Activated CD4-positive, alpha-beta T cell treated with anti-CD3 and anti-CD28 coated beads, Interleukin-2, amount 50 U/mL, for 4 hours (primary cell): ENCODE results near the gene HAP1.
"Not testable (repeated sequence)": the region's sequence is repeated elsewhere in the genome, so short reads cannot be mapped to it uniquely, and the experiment has no call there.

Source experiments
- DNase-seq, 2 experiments: peaks; one replicate each; pipeline ENCODE4 v3.0.0-alpha.2; 2020

The HAP1 gene

GRCh38 chr17:41723801-41724475, 10.5 kb downstream of the HAP1 start:
- no peak for DNase-seq

DNA sequence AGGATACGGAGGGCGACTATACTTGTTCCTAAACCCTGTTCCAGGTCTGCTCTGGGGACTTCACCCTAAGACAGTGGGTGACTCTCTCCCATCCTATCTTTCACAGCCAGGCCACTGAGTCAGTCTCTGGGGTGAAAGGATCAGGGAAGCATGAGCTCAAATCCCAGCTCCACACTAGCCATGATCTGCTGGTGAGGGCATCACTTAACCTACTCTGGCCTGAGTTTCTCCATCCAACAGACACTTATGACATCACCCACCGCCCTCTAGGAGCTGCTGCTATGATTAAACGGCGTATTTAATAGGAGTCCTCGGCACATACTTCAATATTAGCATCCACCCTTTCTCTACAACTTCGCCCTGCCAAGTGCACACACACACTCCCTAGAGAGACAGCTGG, 12.2 kb downstream of the HAP1 start:
- DNase-seq, result no peak

DNA sequence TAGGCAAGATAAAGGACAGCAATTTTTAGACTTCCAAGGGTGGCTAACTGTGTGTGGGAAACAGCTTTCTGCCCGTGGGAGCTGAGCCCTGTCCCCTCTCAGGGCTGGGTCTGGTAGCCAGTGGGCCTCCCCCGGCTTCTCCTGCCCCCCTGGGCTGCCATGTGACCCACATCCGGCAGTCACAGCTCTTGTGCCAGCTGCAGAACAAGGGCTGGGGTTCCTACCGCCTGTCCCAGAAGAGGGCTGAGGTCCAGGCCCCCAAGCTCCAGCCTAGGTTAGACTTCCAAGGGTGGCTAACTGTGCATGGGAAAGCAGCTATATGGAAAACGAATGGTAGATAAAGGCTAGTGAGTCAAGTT, 16.2 kb downstream of the HAP1 start:
- DNase-seq, result no peak

- DNase-seq, result no peak
These were observed 16.8 kb downstream of the HAP1 start for GRCh38 chr17:41717408-41718286.

DNA sequence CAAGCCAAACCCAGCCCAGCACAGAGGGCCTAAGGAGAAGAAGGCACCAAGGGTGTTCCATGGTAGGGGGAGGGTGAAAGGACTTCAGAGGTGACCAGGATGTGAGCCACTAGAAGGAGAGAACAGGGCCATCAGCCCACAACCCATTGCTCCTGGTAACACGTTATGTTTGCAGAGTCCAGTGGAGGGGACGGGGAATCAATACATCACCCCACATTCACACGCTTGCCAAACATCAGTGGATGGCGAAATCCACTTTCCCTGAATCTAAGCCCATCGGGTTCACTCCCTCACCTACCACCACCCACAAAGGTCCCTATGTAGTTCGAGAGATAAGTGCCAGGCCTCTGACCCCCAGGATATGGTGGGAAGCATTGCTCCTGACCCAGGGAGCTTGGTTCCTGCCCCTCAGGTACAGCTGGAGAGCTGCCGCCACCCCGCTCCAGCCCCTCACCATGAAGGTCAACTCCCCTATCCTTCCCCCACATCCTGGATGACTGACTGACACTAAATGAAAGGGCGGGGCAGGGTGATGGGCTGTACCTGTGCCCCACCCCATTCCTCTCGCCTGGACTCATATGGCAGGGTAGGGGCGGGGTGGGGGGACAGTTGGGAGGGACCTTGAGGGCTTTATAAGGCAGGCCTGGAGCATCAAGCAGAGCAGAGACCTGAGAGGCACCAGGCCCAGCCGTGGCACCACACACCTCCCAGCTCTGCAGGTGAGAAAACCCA, 22.6 kb downstream of the HAP1 start, which contains the start of gene GAST:
Gene GAST, plus strand, starts transcription at position 663 of the 732 bp plus-strand sequence. CDS start 3,106 bp downstream, outside the sequence.
- no peak for DNase-seq

DNA sequence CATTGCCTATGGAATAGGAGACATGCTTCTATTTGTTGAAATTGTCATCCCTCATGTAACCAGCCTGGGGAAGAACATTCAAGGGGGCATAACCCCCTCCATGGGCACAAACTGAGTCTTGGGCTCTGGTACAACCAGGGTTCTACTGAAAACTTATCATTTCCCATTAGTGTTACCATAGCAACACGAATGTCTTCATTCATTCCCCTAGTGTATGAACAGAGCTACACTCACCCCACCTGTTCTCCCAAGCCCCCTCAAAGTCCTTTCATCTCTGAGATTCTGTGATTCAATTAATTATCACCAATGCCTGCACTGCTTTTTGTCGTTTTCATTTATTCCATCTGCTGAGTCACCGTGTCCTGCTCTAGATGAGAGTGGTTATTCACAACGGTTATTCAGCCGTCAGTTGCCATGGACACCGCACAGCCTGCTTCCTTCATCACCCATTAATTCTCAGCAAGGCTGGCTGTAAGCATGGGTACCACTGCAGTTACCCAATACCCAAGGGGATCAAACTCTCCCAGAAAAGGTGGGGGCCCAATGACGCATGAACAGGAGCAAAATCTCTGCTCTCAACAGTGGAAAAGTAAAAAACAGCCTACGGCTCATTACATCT, 23.9 kb downstream of the HAP1 start:
- DNase-seq, result peak in 1 of 2 experiments; percentile 32

DNA sequence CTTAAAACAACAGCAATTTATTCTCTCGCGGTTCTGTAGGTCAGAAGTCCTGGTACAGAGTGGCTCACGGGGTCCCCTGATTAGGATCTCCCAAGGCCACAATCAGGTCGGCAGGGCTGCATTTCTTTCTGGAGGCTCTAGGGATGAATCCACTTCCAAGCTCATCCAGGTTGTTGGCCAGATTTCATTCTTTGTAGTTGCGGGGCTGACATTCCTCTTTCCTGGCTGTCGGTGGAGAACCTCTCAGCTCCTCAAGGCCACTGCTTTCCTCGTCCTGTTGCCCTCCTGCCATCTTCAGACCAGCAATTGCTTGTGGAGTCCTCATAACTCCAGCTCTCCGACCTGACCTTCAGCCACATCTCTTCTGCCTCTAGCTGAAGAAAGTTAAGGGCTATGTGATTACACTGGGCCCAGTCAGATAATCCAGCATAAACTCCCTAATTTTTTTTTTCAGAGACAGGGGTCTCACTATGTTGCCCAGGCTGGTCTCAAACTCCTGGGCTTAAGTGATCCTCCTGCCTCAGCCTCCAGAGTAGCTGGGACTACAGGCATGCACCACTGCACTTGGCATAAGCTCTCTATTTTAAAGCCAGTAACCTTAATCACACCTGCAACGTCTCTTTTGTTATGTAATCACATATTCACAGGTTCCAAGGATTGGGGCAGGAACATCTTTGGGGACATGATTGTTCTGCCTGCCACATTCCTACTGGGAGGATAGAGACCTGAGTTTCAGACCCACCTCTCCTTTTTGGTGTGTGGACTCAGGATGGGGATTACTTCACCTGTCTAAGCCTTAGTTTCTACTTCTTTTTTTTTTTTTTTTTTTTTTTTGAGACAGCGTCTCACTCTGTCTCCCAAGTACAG, 26.4 kb downstream of the HAP1 start:
- DNase-seq, result no peak

DNA sequence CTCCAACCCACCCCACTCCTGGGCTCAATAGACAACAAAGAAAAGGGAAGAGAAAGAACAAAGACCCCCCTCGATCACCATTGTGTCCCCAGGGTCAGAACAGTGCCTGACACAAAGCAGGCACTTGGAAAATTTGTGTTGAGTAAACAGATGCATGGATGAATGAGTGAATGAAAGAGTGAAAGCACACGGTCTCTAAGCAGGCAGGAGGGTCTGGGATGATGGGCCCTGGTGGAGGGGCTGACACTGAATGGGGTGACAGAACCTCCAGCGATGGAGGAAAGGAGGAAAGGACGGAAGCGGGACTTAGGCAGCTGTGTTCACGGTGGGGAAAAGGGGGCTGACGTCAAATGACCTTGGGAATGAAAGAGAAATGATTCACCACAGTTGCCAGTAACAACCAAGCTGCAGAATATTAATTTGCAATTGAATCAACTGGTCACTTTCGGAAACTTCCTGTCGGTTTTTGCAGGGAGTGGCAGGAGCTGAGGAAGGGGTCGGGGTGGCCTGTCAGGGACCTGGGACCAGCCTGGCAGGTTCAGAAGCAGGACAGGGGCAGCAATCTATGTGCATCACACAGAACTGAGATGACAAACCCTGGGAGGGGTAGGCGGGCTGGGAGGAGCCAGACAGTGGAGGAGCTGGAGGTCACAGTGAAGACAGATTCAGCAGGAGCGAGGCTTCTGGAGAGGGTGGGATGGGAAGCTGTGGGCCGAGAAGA, 29.0 kb downstream of the HAP1 start:
- no peak for DNase-seq

- DNase-seq, result no peak
These were observed 31.7 kb downstream of the HAP1 start for GRCh38 chr17:41702712-41703111.

DNA sequence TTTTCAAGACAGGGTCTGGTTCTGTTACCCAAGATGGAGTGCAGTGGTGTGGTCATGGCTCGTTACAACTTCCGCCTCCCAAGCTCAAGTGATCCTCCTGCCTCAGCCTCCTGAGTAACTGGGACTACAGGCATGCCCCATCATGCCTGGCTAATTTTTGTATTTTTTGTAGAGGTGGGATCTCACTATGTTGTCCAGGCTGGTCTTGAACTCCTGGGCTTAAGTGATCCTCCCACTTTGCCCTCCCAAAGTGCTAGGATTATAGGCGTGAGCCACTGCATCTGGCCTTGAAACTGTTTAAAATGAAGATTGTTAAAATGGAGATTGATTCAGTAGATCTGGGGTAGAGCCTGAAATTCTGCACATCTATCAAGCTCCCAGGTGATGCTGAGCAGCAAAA, 33.6 kb downstream of the HAP1 start:
- not testable (repeated sequence) for DNase-seq

DNA sequence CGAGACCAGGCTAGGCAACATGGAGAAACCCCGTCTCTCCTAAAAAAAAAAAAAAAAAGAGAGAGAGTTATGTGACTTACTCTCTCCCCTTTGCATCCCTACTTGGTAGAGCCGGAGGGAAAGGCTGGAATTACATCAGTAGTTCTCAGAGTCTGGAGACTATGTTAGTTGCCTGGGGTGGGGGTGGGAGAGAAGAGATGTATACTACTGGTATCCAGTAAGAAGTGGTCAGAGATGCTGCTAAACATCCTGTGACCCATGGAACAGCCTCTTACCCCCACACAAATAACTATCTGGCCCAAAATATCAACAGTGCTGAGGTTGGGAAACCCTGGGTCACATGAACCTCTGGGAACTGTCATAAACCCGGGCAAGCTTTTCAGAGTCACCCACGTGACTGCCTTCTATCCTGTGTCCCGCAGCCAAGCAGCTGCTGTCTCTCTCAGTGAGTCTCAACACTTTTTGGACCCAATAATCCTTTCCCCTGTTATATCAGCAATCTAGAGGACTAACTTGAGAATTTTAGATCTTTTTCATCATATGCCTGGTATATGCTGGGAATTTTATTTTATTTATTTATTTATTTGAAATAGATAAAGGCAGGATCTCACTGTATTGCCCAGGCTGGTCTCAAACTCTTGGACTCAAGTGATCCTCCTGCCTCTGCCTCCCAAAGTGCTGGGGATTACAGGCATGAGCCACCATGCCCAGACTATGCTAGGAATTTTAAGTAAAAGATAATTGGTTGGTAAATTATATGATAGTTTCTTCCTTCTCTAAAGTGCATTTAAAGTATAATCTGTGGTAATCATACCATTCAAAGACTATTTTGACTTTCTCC, 37.1 kb downstream of the HAP1 start:
- DNase-seq, result no peak

DNA sequence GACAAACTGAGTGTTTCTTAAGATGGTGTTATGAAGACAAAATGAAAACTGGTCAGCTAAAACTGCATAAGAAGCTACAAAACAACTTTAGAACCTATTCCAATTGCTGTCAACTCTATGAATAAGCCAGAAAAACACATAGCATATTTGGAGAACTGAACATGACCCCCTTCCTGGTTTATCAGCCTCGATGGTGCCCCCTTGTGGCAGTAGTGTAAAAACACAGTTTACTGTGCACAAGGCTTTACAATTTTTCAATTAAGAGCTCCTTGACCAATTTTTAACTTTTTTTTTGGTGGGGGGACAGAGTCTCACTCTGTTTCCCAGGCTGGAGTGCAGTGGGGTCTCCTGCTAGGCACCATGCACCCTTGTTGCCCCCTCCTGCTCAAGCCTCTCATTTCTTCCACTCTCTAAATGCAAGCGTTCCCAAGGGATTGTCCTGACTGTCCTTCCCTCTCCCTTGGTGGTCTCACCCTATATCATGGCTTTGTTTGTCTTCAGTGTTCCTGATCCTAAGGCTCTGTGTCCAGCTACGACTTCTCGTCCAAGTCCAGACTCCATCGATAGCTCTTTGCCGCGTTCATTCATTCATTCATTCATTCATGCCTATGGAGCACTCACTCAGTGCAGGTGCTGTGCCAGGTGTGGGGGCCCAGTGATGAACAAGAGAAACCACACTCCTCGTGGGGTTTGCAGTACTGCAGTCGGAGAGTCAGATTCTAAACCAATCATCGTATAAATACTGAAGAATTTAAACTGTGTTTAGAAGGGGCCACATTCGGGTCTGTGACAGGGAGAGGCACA, 38.3 kb downstream of the HAP1 start:
- peak; percentile 69 to 71 for DNase-seq

- DNase-seq, result no peak
These were observed 39.2 kb downstream of the HAP1 start for GRCh38 chr17:41695134-41695661.

DNA sequence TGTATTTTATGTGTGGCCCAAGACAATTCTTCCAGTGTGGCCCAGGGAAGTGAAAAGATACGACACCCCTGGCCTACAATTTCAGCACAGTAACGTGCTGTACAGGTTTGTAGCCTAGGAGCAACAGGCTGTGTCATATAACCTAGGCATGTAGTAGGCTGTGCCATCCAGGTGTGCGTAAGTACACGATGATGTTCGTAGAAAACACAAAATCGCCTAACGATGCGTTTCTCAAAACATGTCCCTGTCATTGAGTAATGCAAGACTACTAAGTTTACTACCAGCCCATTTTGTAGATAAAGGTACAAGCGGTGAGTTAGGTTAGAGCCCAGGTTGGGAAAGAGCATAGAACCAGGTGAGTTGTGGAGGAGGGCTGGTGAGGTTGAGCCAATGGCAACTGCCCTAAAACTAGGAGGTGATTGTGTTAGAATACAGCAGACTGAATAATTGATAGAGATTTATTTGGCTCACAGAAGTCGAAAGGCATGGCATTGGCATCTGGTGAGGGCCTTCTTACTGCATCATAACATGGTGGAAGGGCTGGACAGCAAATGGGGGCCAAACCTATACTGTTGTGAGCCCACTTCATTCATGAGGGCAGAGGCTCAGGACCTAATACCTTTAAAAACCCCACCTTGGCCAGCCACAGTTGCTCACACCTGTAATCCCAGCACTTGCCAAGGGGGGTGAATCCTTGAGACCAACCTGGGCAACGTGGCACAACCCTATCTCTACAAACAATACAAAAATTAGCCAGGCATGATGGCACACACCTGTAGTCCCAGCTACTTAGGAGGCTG, 41.5 kb downstream of the HAP1 start:
- DNase-seq, result no peak

DNA sequence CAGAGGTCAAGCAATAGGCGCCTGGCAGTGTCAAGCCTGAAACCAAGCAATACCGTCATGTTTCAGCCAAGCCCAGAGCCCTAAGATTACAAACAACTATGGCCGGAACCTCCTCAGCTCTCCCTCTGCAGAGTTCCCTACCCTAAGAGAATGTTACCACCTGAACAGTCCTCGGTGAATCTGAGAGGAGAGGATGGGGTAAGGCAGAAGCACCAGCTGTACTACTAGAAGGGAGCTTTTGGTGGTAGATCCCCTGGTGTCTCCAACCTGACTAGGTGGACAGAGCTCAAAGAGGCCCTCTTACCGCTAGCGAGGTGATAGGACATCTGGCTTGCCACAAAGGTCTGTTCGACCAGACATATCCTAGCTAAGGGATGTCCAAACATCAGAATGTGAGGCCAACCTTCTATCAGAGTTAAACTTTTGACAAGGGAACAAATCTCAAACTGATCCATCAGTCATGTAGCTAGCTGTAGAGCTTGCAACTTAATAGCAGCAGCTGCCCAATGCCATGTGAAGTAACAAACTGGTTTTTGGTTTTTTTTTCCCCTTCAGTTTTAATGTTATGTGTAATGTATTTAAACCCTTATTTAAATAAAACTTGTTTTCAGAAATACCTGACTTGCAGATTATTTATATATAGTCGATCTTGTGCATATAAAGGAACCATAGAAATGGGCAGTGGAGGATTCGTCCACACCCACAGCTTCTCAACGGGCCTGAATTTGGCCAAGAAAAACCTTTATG, 43.2 kb downstream of the HAP1 start:
- DNase-seq, result no peak

- DNase-seq, result no peak
These were observed 43.9 kb downstream of the HAP1 start for GRCh38 chr17:41690497-41690896.

GRCh38 chr17:41689497-41690299, 44.7 kb downstream of the HAP1 start:
- DNase-seq, result peak; percentile 48 to 55
